GM21526 (cell line): ENCODE data around the gene NFE2L3.
A peak's percentile ranks its signal among the peaks of the same experiment; 100 is the strongest.
"Not testable (repeated sequence)": the region's sequence is repeated elsewhere in the genome, so short reads cannot be mapped to it uniquely, and the experiment has no call there.

Source experiments
- ATAC-seq: cut with Tn5 transposase; IDR thresholded peaks from one replicate; pipeline ENCODE4 v1.9.1; 2021; ENCODE audit warnings: moderate library complexity; ENCODE audit not compliant: unreplicated experiment, low FRiP score

The NFE2L3 gene

GRCh38 chr7:26151953-26152781 lies at the start of gene NFE2L3:
Gene NFE2L3 (plus strand): TSS chr7:26152198. CDS start chr7:26152499, 301 bp downstream.
- ATAC-seq = peak; percentile 59

GRCh38 chr7:26103596-26103995 lies 48.4 kb upstream of the NFE2L3 start:
- ATAC-seq = no peak

DNA sequence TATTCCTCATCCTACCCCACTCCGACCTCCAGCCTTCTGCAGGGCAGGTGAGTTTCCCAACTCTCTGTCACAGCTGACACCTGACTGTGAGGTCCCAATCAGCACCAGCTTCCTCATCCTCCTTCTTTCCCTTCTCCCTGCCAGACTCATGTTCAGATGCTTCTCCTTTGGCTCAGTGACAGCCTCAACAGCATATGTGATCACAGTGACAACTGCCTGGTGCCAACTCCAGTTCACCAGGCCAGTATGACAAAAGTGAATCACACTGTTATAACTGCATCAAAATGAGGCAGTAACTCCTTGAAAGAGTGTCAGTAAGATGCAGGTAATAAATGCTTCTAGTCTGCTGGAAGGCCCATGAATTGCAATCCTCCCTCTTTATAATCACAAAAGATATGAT lies 46.8 kb upstream of the NFE2L3 start:
- ATAC-seq = no peak

GRCh38 chr7:26105931-26106330 lies 46.1 kb upstream of the NFE2L3 start:
- no peak for ATAC-seq

DNA sequence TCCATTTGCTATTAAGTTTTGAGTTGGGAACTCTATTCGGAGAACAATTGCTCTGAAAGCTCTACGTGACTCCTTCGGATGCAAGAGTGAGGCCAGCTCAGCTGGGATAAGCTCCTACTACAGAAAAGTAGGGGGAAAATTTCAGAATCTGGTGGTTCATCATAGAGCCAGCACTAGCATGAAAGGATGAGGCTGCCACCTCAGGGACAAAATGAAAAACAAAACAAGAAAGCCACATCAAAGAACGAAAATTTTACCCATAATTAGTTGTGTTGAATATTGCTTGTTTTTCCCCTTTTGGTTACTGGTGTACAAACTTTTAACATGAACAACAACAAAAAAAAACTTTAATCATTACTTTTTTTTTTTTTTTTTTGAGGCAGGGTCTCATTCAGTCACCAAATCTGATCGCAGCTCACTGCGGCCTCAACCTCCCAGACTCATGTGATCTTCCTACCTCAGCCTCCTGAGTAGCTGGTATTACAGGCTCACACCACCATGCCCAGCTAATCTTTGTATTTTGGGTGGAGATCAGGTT lies 39.7 kb upstream of the NFE2L3 start:
- no peak for ATAC-seq

DNA sequence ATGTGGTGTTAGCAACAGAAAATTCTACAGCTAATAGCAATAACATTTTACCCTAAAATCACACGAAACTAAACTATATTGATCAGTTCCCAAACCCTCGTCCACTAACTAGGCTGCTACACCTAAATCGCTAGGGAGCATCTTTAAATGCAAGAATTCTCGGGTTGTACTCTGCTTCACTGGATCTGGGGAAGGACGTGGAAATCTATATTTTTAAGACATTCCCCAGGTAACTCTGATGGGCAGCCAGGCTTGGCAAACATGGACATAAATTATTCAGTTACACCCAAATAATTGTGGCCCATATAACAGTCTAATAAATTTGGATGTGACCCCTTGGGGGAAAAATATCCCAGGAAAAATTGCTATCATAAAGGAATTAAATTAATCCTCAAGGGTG lies 36.3 kb upstream of the NFE2L3 start:
- no peak for ATAC-seq

DNA sequence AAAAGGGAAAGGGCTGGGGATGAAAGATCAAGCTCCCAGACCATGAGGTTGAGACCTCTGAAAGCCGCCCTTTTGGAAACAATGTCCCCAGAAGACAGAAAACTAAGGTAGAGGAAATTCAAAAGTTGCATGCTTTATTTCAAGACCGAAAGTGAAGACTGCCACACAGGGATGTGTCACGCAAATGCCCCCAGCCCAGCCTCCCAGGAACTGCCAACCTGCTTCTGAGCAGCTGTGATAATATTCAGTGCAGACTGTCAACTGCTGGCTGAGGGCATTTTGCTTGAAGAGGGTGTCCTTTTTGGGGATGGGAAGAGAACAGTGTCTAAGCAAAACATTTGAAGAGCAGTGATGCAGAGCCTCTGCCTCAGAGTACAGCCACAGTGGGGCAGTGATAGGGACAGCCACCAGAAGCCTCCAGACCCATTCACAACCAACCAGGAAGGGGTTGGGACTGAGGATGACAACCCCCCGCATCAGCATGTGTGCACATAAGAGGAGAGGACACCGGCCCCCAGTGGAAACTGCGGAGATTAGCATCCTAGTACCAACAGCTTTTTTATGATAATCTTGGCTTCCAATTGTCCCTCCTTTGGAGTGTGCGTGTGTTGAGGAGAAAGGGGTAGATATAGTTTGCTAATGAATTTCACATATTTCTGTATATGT lies 34.7 kb upstream of the NFE2L3 start:
- ATAC-seq = no peak

DNA sequence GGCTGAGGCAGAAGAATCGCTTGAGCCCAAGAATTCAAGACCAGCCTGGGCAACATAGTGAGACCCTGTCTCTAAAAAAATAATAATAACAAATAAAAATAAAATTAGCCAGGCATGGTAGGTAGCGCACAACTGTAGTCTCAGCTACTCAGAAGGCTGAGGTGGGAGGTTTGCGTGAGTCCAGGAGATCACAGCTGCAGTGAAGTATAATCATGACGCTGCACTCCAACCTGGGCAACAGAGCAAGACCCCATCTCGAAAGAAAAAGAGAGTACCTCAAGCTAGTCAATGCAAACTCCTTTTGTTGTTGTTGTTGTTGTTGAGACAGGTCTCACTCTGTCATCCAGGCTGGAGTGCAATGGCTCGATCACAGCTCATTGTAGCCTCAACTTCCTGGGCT lies 34.0 kb upstream of the NFE2L3 start:
- ATAC-seq = no peak

DNA sequence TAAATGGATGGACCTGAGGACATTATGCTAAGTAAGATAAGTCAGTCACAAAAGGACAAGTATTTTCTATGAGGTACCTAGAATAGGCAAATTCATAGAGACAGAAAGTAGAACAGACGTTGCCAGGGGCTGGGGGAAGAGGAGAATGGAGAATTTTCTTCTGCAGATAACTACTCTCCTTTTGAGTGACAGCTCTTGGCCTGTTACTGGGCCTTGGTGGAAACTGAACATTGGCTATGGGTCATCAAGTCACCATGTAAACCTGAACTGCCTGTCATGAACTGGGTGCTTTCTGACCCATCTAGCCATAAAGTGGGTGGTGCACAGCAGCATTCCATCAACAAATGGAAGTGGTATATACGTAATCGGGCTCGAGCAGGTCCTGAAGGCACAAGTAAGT lies 29.3 kb upstream of the NFE2L3 start:
- no peak for ATAC-seq

GRCh38 chr7:26124775-26125174 lies 27.2 kb upstream of the NFE2L3 start:
- ATAC-seq = not testable (repeated sequence)

- ATAC-seq = no peak
Observed at GRCh38 chr7:26127411-26127810, 24.6 kb upstream of the NFE2L3 start.

GRCh38 chr7:26131056-26131589 lies 20.9 kb upstream of the NFE2L3 start:
- ATAC-seq = no peak

DNA sequence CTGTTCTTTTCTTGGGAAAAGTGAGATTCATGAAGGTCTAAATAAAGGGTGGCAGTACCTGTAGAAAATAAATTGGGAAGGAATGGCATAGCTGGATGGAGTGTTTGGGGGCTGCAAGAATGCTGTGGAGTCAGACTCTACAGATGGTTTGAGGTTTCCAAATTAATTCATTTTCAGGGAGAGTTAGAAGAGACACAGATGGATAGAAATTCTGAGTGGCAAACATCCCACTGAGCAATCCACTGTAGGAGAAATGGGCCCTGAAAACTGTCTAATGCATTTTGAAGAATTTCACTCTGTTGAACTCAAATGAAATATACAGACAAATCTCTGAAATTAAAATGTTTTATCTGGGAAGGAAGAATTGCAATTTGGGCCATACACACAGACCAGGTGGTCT lies 16.9 kb upstream of the NFE2L3 start:
- no peak for ATAC-seq

GRCh38 chr7:26135551-26135950 lies 16.4 kb upstream of the NFE2L3 start:
- ATAC-seq = no peak

GRCh38 chr7:26136831-26137230 lies 15.2 kb upstream of the NFE2L3 start:
- no peak for ATAC-seq

GRCh38 chr7:26140380-26140779 lies 11.6 kb upstream of the NFE2L3 start:
- ATAC-seq = no peak

DNA sequence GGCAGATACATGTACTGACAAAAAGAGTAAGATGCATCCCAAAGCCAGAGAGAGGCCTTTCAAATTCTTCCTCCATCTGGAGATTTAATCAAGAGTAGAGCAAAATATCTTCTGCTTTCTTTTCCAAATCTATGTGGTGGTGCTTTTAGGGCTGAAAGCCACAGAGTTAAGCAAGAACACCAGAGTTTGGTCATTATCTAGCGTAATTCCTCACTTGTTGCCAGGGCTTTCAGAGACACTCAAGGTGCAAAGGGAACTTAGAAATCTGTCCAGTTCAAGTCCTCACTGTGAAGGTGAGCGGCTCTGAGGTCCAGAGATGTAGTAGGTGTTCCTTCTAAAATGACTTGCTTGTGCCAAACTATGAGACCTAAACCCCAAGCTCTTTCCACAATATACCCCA lies 10.9 kb upstream of the NFE2L3 start:
- ATAC-seq = no peak

DNA sequence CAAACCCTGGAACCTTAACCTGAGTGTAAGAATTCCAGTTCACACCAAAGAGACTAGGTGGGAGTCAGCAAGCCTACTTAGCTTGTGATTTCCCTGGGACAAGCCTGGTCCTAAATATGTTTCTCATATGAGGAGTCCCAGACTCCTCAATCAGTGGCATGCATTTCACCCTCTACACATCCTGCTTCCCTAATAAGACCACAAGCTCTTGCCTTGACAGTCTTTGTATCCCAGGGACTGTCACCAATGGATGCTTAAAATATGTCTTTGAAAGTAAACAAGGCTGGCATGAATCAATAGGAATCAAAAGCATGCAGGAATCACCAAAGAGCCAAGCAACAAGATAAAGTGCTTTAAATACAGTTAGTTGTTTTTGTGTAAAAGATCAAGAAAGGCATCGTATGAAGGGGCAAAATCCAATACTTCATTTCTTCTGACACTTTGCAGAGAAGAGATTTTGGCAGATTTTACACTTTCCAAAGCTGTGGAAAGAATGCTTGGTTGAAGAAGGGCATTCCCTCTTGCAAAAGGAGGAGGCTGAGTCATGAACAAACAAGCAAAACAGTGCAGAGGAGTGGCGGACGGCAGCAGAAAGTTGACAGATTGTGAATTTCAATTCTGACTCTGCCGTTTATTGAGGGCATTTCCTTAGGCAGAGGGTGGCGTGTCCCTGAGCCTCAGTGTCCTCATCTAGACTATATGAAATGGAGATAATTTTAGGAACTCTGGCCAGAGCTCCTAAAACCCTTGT lies 8.5 kb upstream of the NFE2L3 start:
- no peak for ATAC-seq

- ATAC-seq = no peak
Observed at GRCh38 chr7:26144184-26145080, 7.6 kb upstream of the NFE2L3 start.

GRCh38 chr7:26145238-26145637 lies 6.8 kb upstream of the NFE2L3 start:
- ATAC-seq = no peak
